ENCODE measurements around the gene ENC1. TPM values are rescaled to one million over a fixed set of nuclear protein-coding genes. Genes with fewer than 3 reads are reported as not detected.

Gene ENC1
- total RNA-seq, 1 donor from 2014 or later: 0.87 TPM

GRCh38 chr5:74586856-74587255, 53.7 kb downstream of the ENC1 start:
- Mint-ChIP-seq H3K27ac (no peak overlapping the region), H3K27me3 (ENCODE audit: low read depth) (peaks cover 64% of the 10 kb centered on the region), H3K4me1 (ENCODE audit: low read depth) (peaks cover 3% of the 10 kb centered on the region), H3K9me3 (no peaks in the 10 kb centered on the region), H3K36me3 (ENCODE audit: low read depth) (no peaks in the 10 kb centered on the region), H3K4me3 (ENCODE audit: low read depth) (no peak overlapping the region)
- intact Hi-C loops (cut with micrococcal nuclease): no loop called here
- no peak for DNase-seq (ENCODE audit: low spot score)

GRCh38 chr5:74582853-74583252, 57.7 kb downstream of the ENC1 start:
- Mint-ChIP-seq H3K4me1 (ENCODE audit: low read depth) (peaks cover 23% of the 10 kb centered on the region), H3K4me3 (ENCODE audit: low read depth) (no peak overlapping the region), H3K27me3 (ENCODE audit: low read depth) (peaks cover 45% of the 10 kb centered on the region), H3K27ac (no peak overlapping the region), H3K9me3 (no peaks in the 10 kb centered on the region), H3K36me3 (ENCODE audit: low read depth) (no peaks in the 10 kb centered on the region)
- intact Hi-C loops (cut with micrococcal nuclease): no loop called here
- no peak for DNase-seq (ENCODE audit: low spot score)

- Mint-ChIP-seq H3K36me3 (ENCODE audit: low read depth) (peaks cover 3% of the 10 kb centered on the region), H3K9me3 (no peaks in the 10 kb centered on the region), H3K4me1 (ENCODE audit: low read depth) (peaks cover 29% of the 10 kb centered on the region), H3K27ac (no peak overlapping the region), H3K27me3 (ENCODE audit: low read depth) (peaks cover 41% of the 10 kb centered on the region), H3K4me3 (ENCODE audit: low read depth) (no peak overlapping the region)
- no peak for DNase-seq (ENCODE audit: low spot score)
- intact Hi-C loops (cut with micrococcal nuclease): no loop called here
Observed at GRCh38 chr5:74581988-74582365, 58.6 kb downstream of the ENC1 start.

- Mint-ChIP-seq H3K9me3 (no peaks in the 10 kb centered on the region), H3K27me3 (ENCODE audit: low read depth) (peaks cover 36% of the 10 kb centered on the region), H3K4me3 (ENCODE audit: low read depth) (no peak overlapping the region), H3K36me3 (ENCODE audit: low read depth) (peaks cover 4% of the 10 kb centered on the region), H3K27ac (no peak overlapping the region), H3K4me1 (ENCODE audit: low read depth) (peaks cover 39% of the 10 kb centered on the region)
- intact Hi-C loops (cut with micrococcal nuclease): no loop called here
- DNase-seq (ENCODE audit: low spot score): no peak
Observed at GRCh38 chr5:74580729-74581109, 59.8 kb downstream of the ENC1 start.

- Mint-ChIP-seq H3K36me3 (ENCODE audit: low read depth) (peaks cover 4% of the 10 kb centered on the region), H3K4me1 (ENCODE audit: low read depth) (peaks cover 41% of the 10 kb centered on the region), H3K9me3 (no peaks in the 10 kb centered on the region), H3K4me3 (ENCODE audit: low read depth) (no peak overlapping the region), H3K27ac (peak overlapping the region; percentile 80), H3K27me3 (ENCODE audit: low read depth) (peaks cover 23% of the 10 kb centered on the region)
- peak; percentile 76 for DNase-seq (ENCODE audit: low spot score)
- intact Hi-C loops (cut with micrococcal nuclease): loop anchor here (1.0 to 10.0 kb wide), 11 partner anchors 43 to 1088 kb away; partner anchors contain the start of genes GCNT4, GFM2 and NSA2
Observed at GRCh38 chr5:74579215-74579614, 61.3 kb downstream of the ENC1 start.

GRCh38 chr5:74578356-74579044, 62.0 kb downstream of the ENC1 start:
- DNase-seq (ENCODE audit: low spot score): no peak
- intact Hi-C loops (cut with micrococcal nuclease): loop anchor here (1.0 to 10.0 kb wide), 11 partner anchors 44 to 1089 kb away; partner anchors contain the start of genes GCNT4, GFM2 and NSA2
- Mint-ChIP-seq H3K4me3 (ENCODE audit: low read depth) (peak overlapping the region; percentile 10), H3K27me3 (ENCODE audit: low read depth) (peaks cover 23% of the 10 kb centered on the region), H3K9me3 (no peaks in the 10 kb centered on the region), H3K36me3 (ENCODE audit: low read depth) (peaks cover 4% of the 10 kb centered on the region), H3K4me1 (ENCODE audit: low read depth) (peaks cover 41% of the 10 kb centered on the region), H3K27ac (peak overlapping the region; percentile 80)

Other genes starting within 250 kb of the ENC1 start
- gene HEXB, start 44.5 kb upstream of the ENC1 start, total RNA-seq: 56.6 and 59.0 TPM in 2 replicates
- gene GFM2, start 126.4 kb upstream of the ENC1 start, total RNA-seq: 32.9 and 34.6 TPM in 2 replicates
- 83.9 and 91.4 TPM in 2 replicates for gene NSA2, start 126.5 kb upstream of the ENC1 start, total RNA-seq
- 1.9 and 2.1 TPM in 2 replicates for gene FAM169A, start 225.7 kb upstream of the ENC1 start, total RNA-seq